Common myeloid progenitor, CD34-positive (primary cell): ENCODE measurements around the gene GDF2.

ENCODE experiments used
- CTCF ChIA-PET: fragments of 350-600 bp; sonication (Branson Sonifier 250); formaldehyde crosslinking; loops from one replicate; lab custom pipeline; 2021; ENCODE audit warnings: antibody characterized with exemption; lab: Charles Lee
- POLR2A ChIA-PET: fragments of 350-600 bp; sonication (Branson Sonifier 250); formaldehyde crosslinking; loops from one replicate; lab custom pipeline; 2021; ENCODE audit warnings: antibody characterized with exemption; lab: Charles Lee
- DNase-seq, 3 donors: peaks; one replicate each; pipeline versions ENCODE4 v3.0.0 to v3.0.0-alpha.2; 2013
- H3K27ac ChIP-seq, 2 experiments: 1 replicate in 1 of 2; 2 replicates in 1 of 2; pipeline ENCODE4 v1.7.0; 2013; ENCODE audit warnings: inconsistent platforms in 2 of 2, low read length in 2 of 2, mild to moderate bottlenecking in 2 of 2, low read depth in 1 of 2, moderate library complexity in 1 of 2; ENCODE audit not compliant: severe bottlenecking in 2 of 2, insufficient read depth in 1 of 2, poor library complexity in 1 of 2
- H3K27me3 ChIP-seq, 5 experiments: replicated peaks in 2 of 5; 1 replicate in 3 of 5; 2 replicates in 2 of 5; pipeline versions ENCODE4 v1.6.1 to v1.7.0; 2013; ENCODE audit warnings: low read length in 4 of 5, mild to moderate bottlenecking in 2 of 5, moderate library complexity in 2 of 5, inconsistent platforms in 1 of 5; ENCODE audit not compliant: insufficient read depth in 5 of 5, control insufficient read depth in 4 of 5
- H3K36me3 ChIP-seq, 4 experiments: 1 replicate in 2 of 4; 2 replicates in 2 of 4; pipeline versions ENCODE4 v1.6.1 to v1.7.0; 2013; ENCODE audit warnings: low read length in 3 of 4, control low read depth in 1 of 4, mild to moderate bottlenecking in 1 of 4; ENCODE audit not compliant: control insufficient read depth in 4 of 4, insufficient read depth in 4 of 4
- H3K4me1 ChIP-seq, 4 experiments: 1 replicate in 3 of 4; 2 replicates in 1 of 4; pipeline versions ENCODE4 v1.6.1 to v1.7.1; 2013; ENCODE audit warnings: low read length in 3 of 4, mild to moderate bottlenecking in 3 of 4, control low read depth in 1 of 4, inconsistent platforms in 1 of 4, moderate library complexity in 1 of 4; ENCODE audit not compliant: control insufficient read depth in 4 of 4, insufficient read depth in 4 of 4; ENCODE audit errors: control extremely low read depth in 1 of 4
- H3K4me3 ChIP-seq, 7 experiments: 1 replicate in 4 of 7; 2 replicates in 3 of 7; pipeline versions ENCODE4 v1.5.1 to v1.7.0; 2013; ENCODE audit warnings: mild to moderate bottlenecking in 7 of 7, low read length in 6 of 7, moderate library complexity in 6 of 7, inconsistent platforms in 2 of 7, low read depth in 2 of 7, control low read depth in 1 of 7; ENCODE audit not compliant: insufficient read depth in 4 of 7, control insufficient read depth in 1 of 7; ENCODE audit errors: extremely low read depth in 1 of 7
- H3K9me3 ChIP-seq, 5 experiments: 1 replicate in 4 of 5; 2 replicates in 1 of 5; pipeline versions ENCODE4 v1.6.1 to v1.7.1; 2013; ENCODE audit warnings: low read length in 4 of 5, mild to moderate bottlenecking in 2 of 5, inconsistent platforms in 1 of 5, low read depth in 1 of 5, moderate library complexity in 1 of 5; ENCODE audit not compliant: control insufficient read depth in 4 of 5, insufficient read depth in 2 of 5; ENCODE audit errors: control extremely low read depth in 1 of 5
- WGBS: methylation state at CpG from one replicate; pipeline ENCODE4 v1.1.5; 2013; ENCODE audit not compliant: insufficient coverage; 5-methylcytosine and 5-hydroxymethylcytosine counted together

Gene GDF2

GRCh38 chr10:47296941-47297340, 25.3 kb upstream of the GDF2 start:
- peaks cover 0 to 75% (median 34%) of the 10 kb centered on the region in 5 experiments for H3K27me3 ChIP-seq
- ChIA-PET POLR2A (no interaction called here), CTCF (interaction anchor here (0.6 to 3.0 kb wide), 7 partner anchors 9 to 251 kb away, joined by 3 to 10 read pairs (median 4); no protein-coding TSS in a partner anchor)
- no peak overlapping the region for H3K27ac ChIP-seq
- H3K4me1 ChIP-seq: peaks cover 0 to 14% (median 12%) of the 10 kb centered on the region in 4 experiments
- no peaks in the 10 kb centered on the region for H3K9me3 ChIP-seq
- H3K36me3 ChIP-seq: no peaks in the 10 kb centered on the region
- H3K4me3 ChIP-seq: no peak overlapping the region
- WGBS: 93% methylated on average over 1 of the region's 1 CpG
- no peak for DNase-seq

- peaks cover 0 to 80% (median 40%) of the 10 kb centered on the region in 5 experiments for H3K27me3 ChIP-seq
- H3K4me1 ChIP-seq: peaks cover 0 to 14% (median 12%) of the 10 kb centered on the region in 4 experiments
- DNase-seq: no peak
- no peak overlapping the region for H3K27ac ChIP-seq
- ChIA-PET CTCF (interaction anchor here (0.8 to 3.0 kb wide), 6 partner anchors 8 to 252 kb away, joined by 3 to 10 read pairs (median 4); no protein-coding TSS in a partner anchor), POLR2A (no interaction called here)
- H3K4me3 ChIP-seq: no peak overlapping the region
- H3K36me3 ChIP-seq: no peaks in the 10 kb centered on the region
- H3K9me3 ChIP-seq: no peaks in the 10 kb centered on the region
- WGBS: 94% methylated on average over 5 of the region's 12 CpGs
Measured at GRCh38 chr10:47297866-47298540, 24.3 kb upstream of the GDF2 start.

GRCh38 chr10:47298715-47299114, 23.5 kb upstream of the GDF2 start:
- H3K4me1 ChIP-seq: peaks cover 0 to 14% (median 12%) of the 10 kb centered on the region in 4 experiments
- H3K27me3 ChIP-seq: peaks cover 0 to 80% (median 37%) of the 10 kb centered on the region in 5 experiments
- CTCF ChIA-PET: interaction anchor here (0.8 to 3.0 kb wide), 4 partner anchors 9 to 38 kb away, joined by 3 to 10 read pairs (median 3); no protein-coding TSS in a partner anchor
- no peak overlapping the region for H3K27ac ChIP-seq
- no peak for DNase-seq
- 100% methylated on average over 1 of the region's 1 CpG for whole genome bisulfite sequencing
- no peaks in the 10 kb centered on the region for H3K9me3 ChIP-seq
- no peak overlapping the region for H3K4me3 ChIP-seq
- POLR2A ChIA-PET: no interaction called here
- no peaks in the 10 kb centered on the region for H3K36me3 ChIP-seq

GRCh38 chr10:47299611-47300428, 22.4 kb upstream of the GDF2 start, which contains the start of gene GDF10:
Gene GDF10 (plus strand): TSS chr10:47300197. CDS start chr10:47300652, 455 bp downstream.
- POLR2A ChIA-PET: no interaction called here
- H3K4me3 ChIP-seq: peak within 1 kb of the TSS; percentile 2 to 70 (median 51)

GRCh38 chr10:47300429-47300931, 21.8 kb upstream of the GDF2 start:
- CTCF ChIA-PET: no interaction called here
- peak overlapping the region; percentile 2 to 70 (median 51) for H3K4me3 ChIP-seq
- peaks cover 0 to 69% (median 35%) of the 10 kb centered on the region in 5 experiments for H3K27me3 ChIP-seq

More at GRCh38 chr10:47299611-47300428, 22.4 kb upstream of the GDF2 start, which contains the start of gene GDF10:
- WGBS: 5% methylated on average over 55 of the region's 64 CpGs
- Histone ChIP-seq H3K27ac (no peak within 1 kb of the TSS), H3K36me3 (no peaks in the 10 kb centered on the region), H3K9me3 (no peaks in the 10 kb centered on the region), H3K4me1 (peaks cover 0 to 14% (median 12%) of the 10 kb centered on the region in 4 experiments), H3K27me3 (peaks cover 0 to 75% (median 35%) of the 10 kb centered on the region in 5 experiments)
- DNase-seq: peak in 2 of 3 donors; percentile 31 to 47
- CTCF ChIA-PET: interaction anchor here (1.4 kb wide), 1 partner anchor 10 kb away, joined by 3 read pairs; no protein-coding TSS in a partner anchor

GRCh38 chr10:47301833-47302232, 20.4 kb upstream of the GDF2 start:
- peaks cover 0 to 55% (median 40%) of the 10 kb centered on the region in 5 experiments for H3K27me3 ChIP-seq
- no peaks in the 10 kb centered on the region for H3K9me3 ChIP-seq
- CTCF ChIA-PET: interaction anchor here (0.8 to 1.9 kb wide), 5 partner anchors 9 to 136 kb away, joined by 3 to 6 read pairs (median 3); no protein-coding TSS in a partner anchor
- POLR2A ChIA-PET: no interaction called here
- H3K27ac ChIP-seq: no peak overlapping the region
- no peak overlapping the region for H3K4me3 ChIP-seq
- WGBS: 100% methylated on average over 2 of the region's 2 CpGs
- peaks cover 0 to 34% (median 21%) of the 10 kb centered on the region in 4 experiments for H3K4me1 ChIP-seq
- DNase-seq: no peak
- H3K36me3 ChIP-seq: no peaks in the 10 kb centered on the region

More at GRCh38 chr10:47300429-47300931, 21.8 kb upstream of the GDF2 start:
- POLR2A ChIA-PET: no interaction called here
- no peak overlapping the region for H3K27ac ChIP-seq
- H3K36me3 ChIP-seq: no peaks in the 10 kb centered on the region
- no peaks in the 10 kb centered on the region for H3K9me3 ChIP-seq
- DNase-seq: peak in 1 of 3 donors; percentile 28
- H3K4me1 ChIP-seq: peaks cover 0 to 21% (median 15%) of the 10 kb centered on the region in 4 experiments
- 2% methylated on average over 47 of the region's 57 CpGs for WGBS
